Gastroesophageal sphincter (tissue), 3 donors: Measurements from ENCODE around the gene PWP2.

Source experiments
- CTCF ChIP-seq, 4 experiments: fragments of 200-600 bp in 2 of 4; fragments of 450-650 bp in 2 of 4; sonication (generic) in 1 of 4; IDR thresholded peaks; one replicate each; pipeline ENCODE4 v1.5.1; 2017 to 2019; ENCODE audit warnings: antibody characterized with exemption in 4 of 4, mild to moderate bottlenecking in 2 of 4, moderate library complexity in 2 of 4
- EP300 ChIP-seq: sonication (generic); formaldehyde crosslinking; IDR thresholded peaks from one replicate; pipeline ENCODE4 v1.6.1; 2017; ENCODE audit warnings: antibody characterized with exemption, mild to moderate bottlenecking
- POLR2A ChIP-seq, 2 donors: fragments of 450-650 bp; IDR thresholded peaks; one replicate each; pipeline ENCODE4 v1.6.1; 2017; ENCODE audit warnings: antibody characterized with exemption in 2 of 2, mild to moderate bottlenecking in 2 of 2, moderate library complexity in 1 of 2
- POLR2AphosphoS5 ChIP-seq: sonication (generic); formaldehyde crosslinking; IDR thresholded peaks from one replicate; pipeline ENCODE4 v1.6.1; 2017; ENCODE audit warnings: antibody characterized with exemption

GRCh38 chr21:44065428-44065827, 41.8 kb upstream of the PWP2 start:
- TF ChIP-seq CTCF (IDR thresholded peaks at IDR 0.05) (no peak), POLR2A (IDR thresholded peaks at IDR 0.05) (no peak), POLR2AphosphoS5 (no peak), EP300 (no peak)
